Fibroblast of lung (primary cell): Measurements from ENCODE around the gene KLHL41.

Experiments used
- EZH2 ChIP-seq: IDR thresholded peaks from 2 replicates; pipeline ENCODE4 v1.5.1; 2012; ENCODE audit warnings: low read length, control low read depth, mild to moderate bottlenecking; ENCODE audit errors: missing control alignments
- TF ChIP-seq, protein P1 (sequence below), 2 donors: IDR thresholded peaks in 1 of 2; conservative IDR thresholded peaks in 1 of 2; 1 replicate in 1 of 2; 2 replicates in 1 of 2; pipeline ENCODE4 v1.5.1; 2011 to 2012; ENCODE audit warnings: low read length in 2 of 2, control low read depth in 1 of 2, inconsistent platforms in 1 of 2, low read depth in 1 of 2, mild to moderate bottlenecking in 1 of 2

DNA sequence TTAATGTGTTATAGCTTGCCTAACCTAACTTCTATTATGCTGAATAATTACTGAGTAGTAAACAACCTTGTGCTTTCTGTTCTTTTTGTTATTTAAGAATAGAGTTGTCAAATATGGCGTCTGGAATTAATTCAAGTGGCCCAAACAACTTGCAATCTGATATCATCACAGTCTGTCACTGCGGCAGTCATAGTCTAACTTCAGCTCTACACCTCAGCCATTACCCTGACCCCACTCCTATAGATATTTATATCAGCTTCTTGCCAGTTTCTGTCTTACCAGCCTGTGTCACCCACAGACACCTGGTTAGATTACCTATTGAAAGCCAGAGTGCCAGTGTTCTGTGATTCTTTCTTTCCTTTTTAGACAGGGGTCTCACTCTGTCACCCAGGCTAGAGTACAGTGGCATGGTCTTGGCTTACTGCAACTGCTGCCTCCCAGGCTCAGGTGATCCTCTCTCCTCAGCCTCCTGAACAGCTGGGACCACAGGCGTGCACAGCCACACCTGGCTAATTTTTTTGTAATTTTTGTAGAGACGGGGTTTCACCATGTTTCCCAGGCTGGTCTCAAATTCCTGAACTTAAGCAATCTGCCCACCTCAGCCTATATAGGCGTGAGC, 14.1 kb upstream of the KLHL41 start:
- TF ChIP-seq, protein P1, sequence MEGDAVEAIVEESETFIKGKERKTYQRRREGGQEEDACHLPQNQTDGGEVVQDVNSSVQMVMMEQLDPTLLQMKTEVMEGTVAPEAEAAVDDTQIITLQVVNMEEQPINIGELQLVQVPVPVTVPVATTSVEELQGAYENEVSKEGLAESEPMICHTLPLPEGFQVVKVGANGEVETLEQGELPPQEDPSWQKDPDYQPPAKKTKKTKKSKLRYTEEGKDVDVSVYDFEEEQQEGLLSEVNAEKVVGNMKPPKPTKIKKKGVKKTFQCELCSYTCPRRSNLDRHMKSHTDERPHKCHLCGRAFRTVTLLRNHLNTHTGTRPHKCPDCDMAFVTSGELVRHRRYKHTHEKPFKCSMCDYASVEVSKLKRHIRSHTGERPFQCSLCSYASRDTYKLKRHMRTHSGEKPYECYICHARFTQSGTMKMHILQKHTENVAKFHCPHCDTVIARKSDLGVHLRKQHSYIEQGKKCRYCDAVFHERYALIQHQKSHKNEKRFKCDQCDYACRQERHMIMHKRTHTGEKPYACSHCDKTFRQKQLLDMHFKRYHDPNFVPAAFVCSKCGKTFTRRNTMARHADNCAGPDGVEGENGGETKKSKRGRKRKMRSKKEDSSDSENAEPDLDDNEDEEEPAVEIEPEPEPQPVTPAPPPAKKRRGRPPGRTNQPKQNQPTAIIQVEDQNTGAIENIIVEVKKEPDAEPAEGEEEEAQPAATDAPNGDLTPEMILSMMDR (conservative IDR thresholded peaks at IDR 0.05 in 1 of 2, IDR thresholded peaks at IDR 0.05 in 1 of 2; ENCODE audit: low read depth in 1 of 2, low read length in 2 of 2), result no peak
- TF ChIP-seq EZH2, result no peak
